ENCODE data around the gene SEPTIN1. TPM values are rescaled to one million over a fixed set of nuclear protein-coding genes. Genes with fewer than 3 reads are reported as not detected.

The SEPTIN1 gene
- total and polyA plus RNA-seq, 7 donors: 0.22 to 1.8 (median 0.51) TPM

- no peak for ATAC-seq
- WGBS, 3 donors: 62 to 67% (median 63%) methylated on average over 18 of the region's 18 CpGs
- Histone ChIP-seq H3K36me3 (ENCODE audit: insufficient read depth in 1 of 2, low read depth in 1 of 2) (peaks cover 2 to 33% of the 10 kb centered on the region in 2 donors), H3K4me3 (peak overlapping the region; percentile 72), H3K4me1 (no peaks in the 10 kb centered on the region), H3K27ac (peak overlapping the region; percentile 82), H3K9me3 (no peaks in the 10 kb centered on the region), H3K27me3 (ENCODE audit: insufficient read depth in 3 of 3, low read length in 2 of 3) (no peaks in the 10 kb centered on the region)
- no peak for DNase-seq
- intact Hi-C loops (cut with DNase I): no loop called here
- no peak for TF ChIP-seq CTCF (IDR thresholded peaks at IDR 0.05)
These were observed 34.5 kb upstream of the SEPTIN1 start for GRCh38 chr16:30416624-30417528.

DNA sequence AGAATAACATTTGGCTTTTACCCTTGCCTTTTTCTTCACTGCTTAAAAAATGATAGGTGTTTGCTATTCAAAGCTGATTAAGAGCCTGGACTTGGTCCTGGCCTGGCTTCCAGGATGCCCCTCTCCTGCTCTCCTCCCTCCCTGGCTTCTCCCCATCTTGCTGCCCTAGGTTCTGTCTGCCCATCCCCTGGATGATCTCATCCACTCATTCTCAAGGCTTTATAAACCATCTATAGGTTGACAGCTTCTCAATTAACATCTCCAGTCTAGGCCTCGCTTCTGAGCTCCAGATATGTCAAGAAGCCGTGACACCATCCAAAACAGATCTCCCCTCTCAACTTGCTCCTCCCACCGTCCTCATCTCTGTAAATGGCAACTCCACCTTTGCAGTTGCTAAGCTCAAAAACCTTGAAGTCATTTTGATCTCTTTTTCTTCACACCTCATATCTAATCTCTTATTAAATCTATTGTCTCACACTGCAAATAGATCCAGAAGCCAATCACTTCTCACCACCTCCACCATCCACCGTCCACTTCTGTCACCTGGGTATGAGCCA, 33.8 kb upstream of the SEPTIN1 start:
- ATAC-seq (no peak), DNase-seq (no peak)
- Histone ChIP-seq H3K9me3 (no peaks in the 10 kb centered on the region), H3K36me3 (ENCODE audit: insufficient read depth in 1 of 2, low read depth in 1 of 2) (peaks cover 2 to 33% of the 10 kb centered on the region in 2 donors), H3K27ac (no peak overlapping the region), H3K27me3 (ENCODE audit: insufficient read depth in 3 of 3, low read length in 2 of 3) (no peaks in the 10 kb centered on the region), H3K4me1 (no peaks in the 10 kb centered on the region), H3K4me3 (no peak overlapping the region)
- intact Hi-C loops (cut with DNase I): no loop called here
- TF ChIP-seq CTCF (IDR thresholded peaks at IDR 0.05): no peak
- 83 to 90% (median 88%) methylated on average over 4 of the region's 4 CpGs for WGBS, 3 donors

GRCh38 chr16:30414159-30414558, 31.8 kb upstream of the SEPTIN1 start:
- no peak for TF ChIP-seq CTCF (IDR thresholded peaks at IDR 0.05)
- H3K27ac ChIP-seq: peak overlapping the region; percentile 50
- no peaks in the 10 kb centered on the region for H3K9me3 ChIP-seq
- H3K27me3 ChIP-seq (ENCODE audit: insufficient read depth in 3 of 3, low read length in 2 of 3): no peaks in the 10 kb centered on the region
- WGBS, 3 donors: 48 to 72% (median 48%) methylated on average over 5 of the region's 5 CpGs
- H3K4me3 ChIP-seq: no peak overlapping the region
- peak in 3 of 4 donors; percentile 15 to 41 (median 29) for ATAC-seq
- peaks cover 6% of the 10 kb centered on the region for H3K4me1 ChIP-seq
- no peak for DNase-seq
- peaks cover 2 to 38% of the 10 kb centered on the region in 2 donors for H3K36me3 ChIP-seq (ENCODE audit: insufficient read depth in 1 of 2, low read depth in 1 of 2)
- intact Hi-C loops (cut with DNase I): no loop called here

DNA sequence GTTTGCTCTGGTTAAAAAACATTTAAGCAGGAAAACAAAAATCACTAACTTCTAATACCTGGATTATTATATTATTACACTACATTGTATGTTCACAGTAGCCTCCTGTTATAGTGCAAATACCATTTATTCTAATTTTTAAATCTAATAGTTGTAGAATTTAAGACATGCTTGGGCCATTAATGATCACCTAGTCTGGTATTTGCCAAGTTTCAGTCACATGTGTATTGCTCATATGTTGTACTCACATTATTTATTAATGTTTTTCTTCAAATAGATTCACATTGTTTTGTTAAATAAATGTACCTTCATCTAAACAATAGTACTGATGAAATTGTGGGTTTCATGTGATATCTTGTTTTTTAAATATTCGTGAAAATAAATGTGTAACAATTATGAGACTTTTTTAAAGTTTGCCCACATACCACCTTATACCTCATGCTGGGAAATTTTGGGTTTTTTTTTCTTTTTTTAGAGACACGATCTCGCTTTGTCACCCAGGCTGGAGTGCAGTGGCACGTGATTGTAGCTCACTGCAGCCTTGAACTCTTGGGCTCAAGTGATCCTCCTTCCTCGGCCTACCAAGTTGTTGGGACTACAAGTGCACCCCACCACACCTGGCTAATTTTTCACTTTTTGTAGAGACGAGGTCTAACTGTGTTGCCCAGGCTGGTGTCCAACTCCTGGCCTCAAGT, 30.9 kb upstream of the SEPTIN1 start:
- TF ChIP-seq CTCF (IDR thresholded peaks at IDR 0.05): no peak
- H3K27me3 ChIP-seq (ENCODE audit: insufficient read depth in 3 of 3, low read length in 2 of 3): no peaks in the 10 kb centered on the region
- H3K27ac ChIP-seq: peak overlapping the region; percentile 50
- H3K4me3 ChIP-seq: no peak overlapping the region
- DNase-seq (no peak), ATAC-seq (no peak)
- WGBS, 3 donors: 79 to 88% (median 82%) methylated on average over 6 of the region's 6 CpGs
- peaks cover 15% of the 10 kb centered on the region for H3K4me1 ChIP-seq
- H3K9me3 ChIP-seq: no peaks in the 10 kb centered on the region
- intact Hi-C loops (cut with DNase I): no loop called here
- H3K36me3 ChIP-seq (ENCODE audit: insufficient read depth in 1 of 2, low read depth in 1 of 2): peaks cover 2 to 44% of the 10 kb centered on the region in 2 donors
